ENCODE results near the gene SNX17. TPM values are rescaled to one million over a fixed set of nuclear protein-coding genes. Genes with fewer than 3 reads are reported as not detected.

Gene SNX17
- total RNA-seq, 4 donors from 2014 or later = 71.6 to 115 (median 102) TPM

GRCh38 chr2:27356056-27356381 lies 14.4 kb upstream of the SNX17 start:
- TF ChIP-seq CTCF (IDR thresholded peaks at IDR 0.05; ENCODE audit: low read depth) = no peak

GRCh38 chr2:27356382-27357181 lies 13.8 kb upstream of the SNX17 start, which contains the start of gene GTF3C2:
TSS of gene GTF3C2 (minus strand) at chr2:27356764. CDS start at chr2:27343554, 13,210 bp downstream.
- no peak for TF ChIP-seq CTCF (IDR thresholded peaks at IDR 0.05; ENCODE audit: low read depth)

GRCh38 chr2:27362678-27363420 lies 7.6 kb upstream of the SNX17 start:
- no peak for TF ChIP-seq CTCF (IDR thresholded peaks at IDR 0.05; ENCODE audit: low read depth)

- TF ChIP-seq CTCF (IDR thresholded peaks at IDR 0.05; ENCODE audit: low read depth) = no peak
Observed at GRCh38 chr2:27363933-27364332, 6.5 kb upstream of the SNX17 start.

- TF ChIP-seq CTCF (IDR thresholded peaks at IDR 0.05; ENCODE audit: low read depth) = no peak
Observed at GRCh38 chr2:27369471-27370025, 868 bp upstream of the SNX17 start.

GRCh38 chr2:27370816-27371620 lies 602 bp downstream of the SNX17 start:
- TF ChIP-seq CTCF (IDR thresholded peaks at IDR 0.05; ENCODE audit: low read depth) = no peak
